GM12873 (cell line): ENCODE measurements around the gene CPLANE2.
A peak's percentile ranks its signal among the peaks of the same experiment; 100 is the strongest.

ENCODE experiments used
- CTCF ChIP-seq: IDR thresholded peaks from 2 replicates; pipeline ENCODE4 v1.5.1; 2012; ENCODE audit warnings: low read depth, mild to moderate bottlenecking, moderate library complexity, low read length, control low read depth; ENCODE audit not compliant: insufficient read depth; ENCODE audit errors: missing control alignments

Gene CPLANE2

GRCh38 chr1:16248007-16248436 lies 11.0 kb upstream of the CPLANE2 start:
- TF ChIP-seq CTCF: no peak

- no peak for TF ChIP-seq CTCF
Observed at GRCh38 chr1:16247441-16247840, 10.5 kb upstream of the CPLANE2 start.

GRCh38 chr1:16246961-16247360 lies 10.0 kb upstream of the CPLANE2 start:
- TF ChIP-seq CTCF: no peak

GRCh38 chr1:16245476-16246196 lies 8.7 kb upstream of the CPLANE2 start:
- no peak for TF ChIP-seq CTCF

- TF ChIP-seq CTCF: no peak
Observed at GRCh38 chr1:16244650-16245285, 7.8 kb upstream of the CPLANE2 start.

- TF ChIP-seq CTCF: peak; percentile 92
Observed at GRCh38 chr1:16243936-16244649, 7.1 kb upstream of the CPLANE2 start.

GRCh38 chr1:16243215-16243610 lies 6.2 kb upstream of the CPLANE2 start:
- no peak for TF ChIP-seq CTCF
